HG03280 (cell line): Measurements from ENCODE around the gene GRIK3.

ENCODE experiments used
- ATAC-seq: cut with Tn5 transposase; IDR thresholded peaks from one replicate; pipeline ENCODE4 v1.9.1; 2021; ENCODE audit warnings: mild to moderate bottlenecking, moderate library complexity; ENCODE audit not compliant: unreplicated experiment

GRIK3 gene

DNA sequence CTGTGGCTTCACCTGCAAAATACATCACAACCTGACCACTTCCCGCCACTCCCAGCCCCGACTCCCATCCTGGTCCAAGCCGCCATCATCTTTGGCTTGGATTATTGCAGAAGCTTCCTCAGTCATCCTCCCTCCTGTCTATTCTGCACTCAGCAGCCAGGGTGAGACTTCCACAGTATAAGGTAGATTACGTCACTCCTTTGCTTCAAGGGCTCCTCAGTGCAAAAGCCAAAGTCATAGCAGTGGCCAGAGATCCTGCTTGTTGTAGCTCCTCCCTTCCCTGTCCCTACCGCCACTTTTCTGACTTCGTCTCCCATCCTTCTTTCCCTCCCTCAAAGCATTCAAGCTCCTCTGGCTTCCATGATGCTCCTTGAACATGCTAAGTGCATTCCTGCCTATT is 152.8 kb downstream of the GRIK3 start:
- ATAC-seq, result no peak

GRCh38 chr1:36881068-36881405 is 153.3 kb downstream of the GRIK3 start:
- no peak for ATAC-seq

- no peak for ATAC-seq
Measured at GRCh38 chr1:36880155-36881067, 153.9 kb downstream of the GRIK3 start.

DNA sequence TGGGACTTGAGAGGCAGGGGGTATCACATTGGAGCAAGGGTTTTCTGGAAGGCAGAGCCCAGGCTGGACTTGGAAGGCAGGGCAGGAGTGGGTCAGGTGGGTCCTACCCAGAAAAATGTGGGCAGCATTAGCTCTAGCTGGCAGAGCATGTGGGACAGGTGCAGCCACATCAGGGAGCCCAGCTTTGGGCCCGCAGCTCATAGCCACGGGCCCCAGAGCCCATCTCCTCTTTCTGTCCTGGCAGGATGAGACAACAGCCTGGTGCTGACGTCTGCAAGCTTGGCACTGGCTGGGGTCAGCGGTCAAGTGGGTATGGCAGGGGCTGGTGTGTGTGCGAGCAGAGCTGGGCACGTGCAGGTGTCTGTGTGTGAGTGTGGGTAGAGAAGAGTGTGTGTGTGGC is 154.7 kb downstream of the GRIK3 start:
- no peak for ATAC-seq

GRCh38 chr1:36876990-36877389 is 157.3 kb downstream of the GRIK3 start:
- no peak for ATAC-seq

GRCh38 chr1:36874271-36875060 is 159.8 kb downstream of the GRIK3 start:
- ATAC-seq, result no peak

DNA sequence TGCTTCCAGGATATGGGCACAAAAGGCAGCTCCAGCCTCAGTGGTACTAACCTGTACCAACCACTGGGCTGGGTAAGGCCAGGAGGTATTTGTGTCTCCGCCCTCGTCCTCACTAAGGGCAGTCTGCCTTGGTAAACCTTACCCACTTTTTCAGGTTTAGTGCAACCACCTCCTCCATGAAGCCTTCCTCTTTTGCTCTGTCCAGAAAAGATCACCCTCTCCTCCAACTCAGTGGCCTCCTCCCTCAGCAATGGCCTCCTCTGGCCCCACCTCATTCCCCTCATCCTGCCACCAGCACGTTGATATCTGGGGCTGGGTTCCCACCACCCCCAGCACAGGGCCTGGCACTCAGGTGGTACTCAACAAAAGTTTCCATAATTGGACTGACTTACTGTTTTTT is 161.5 kb downstream of the GRIK3 start:
- no peak for ATAC-seq

DNA sequence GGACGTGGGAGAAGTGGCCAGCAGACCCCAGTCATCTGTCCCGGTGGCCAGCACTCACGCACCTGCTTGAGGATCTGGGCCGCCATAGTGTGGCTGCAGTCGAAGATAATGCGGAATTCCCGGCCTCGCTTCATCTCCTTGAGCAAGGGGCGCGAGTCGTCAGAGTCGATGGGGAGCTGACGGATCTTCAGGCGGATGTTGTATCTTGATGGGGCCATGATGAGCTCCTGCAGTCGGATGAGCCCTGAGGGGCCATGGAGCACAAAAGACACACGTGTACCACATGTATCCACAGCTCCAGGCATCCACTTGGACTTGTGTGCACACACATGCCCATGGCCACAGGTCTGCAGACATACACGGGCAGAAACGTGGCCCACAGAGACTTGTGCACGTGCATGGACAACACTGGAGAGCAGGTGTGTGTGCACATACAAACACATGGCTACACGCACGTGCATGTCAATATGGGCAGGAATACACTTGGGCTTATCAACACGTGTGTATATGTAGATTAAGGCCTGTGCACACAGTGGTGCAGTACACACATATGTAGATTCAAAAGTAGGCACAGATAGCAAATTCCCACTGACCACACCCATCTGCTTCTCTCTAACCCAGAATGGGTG is 162.1 kb downstream of the GRIK3 start:
- ATAC-seq, result no peak

DNA sequence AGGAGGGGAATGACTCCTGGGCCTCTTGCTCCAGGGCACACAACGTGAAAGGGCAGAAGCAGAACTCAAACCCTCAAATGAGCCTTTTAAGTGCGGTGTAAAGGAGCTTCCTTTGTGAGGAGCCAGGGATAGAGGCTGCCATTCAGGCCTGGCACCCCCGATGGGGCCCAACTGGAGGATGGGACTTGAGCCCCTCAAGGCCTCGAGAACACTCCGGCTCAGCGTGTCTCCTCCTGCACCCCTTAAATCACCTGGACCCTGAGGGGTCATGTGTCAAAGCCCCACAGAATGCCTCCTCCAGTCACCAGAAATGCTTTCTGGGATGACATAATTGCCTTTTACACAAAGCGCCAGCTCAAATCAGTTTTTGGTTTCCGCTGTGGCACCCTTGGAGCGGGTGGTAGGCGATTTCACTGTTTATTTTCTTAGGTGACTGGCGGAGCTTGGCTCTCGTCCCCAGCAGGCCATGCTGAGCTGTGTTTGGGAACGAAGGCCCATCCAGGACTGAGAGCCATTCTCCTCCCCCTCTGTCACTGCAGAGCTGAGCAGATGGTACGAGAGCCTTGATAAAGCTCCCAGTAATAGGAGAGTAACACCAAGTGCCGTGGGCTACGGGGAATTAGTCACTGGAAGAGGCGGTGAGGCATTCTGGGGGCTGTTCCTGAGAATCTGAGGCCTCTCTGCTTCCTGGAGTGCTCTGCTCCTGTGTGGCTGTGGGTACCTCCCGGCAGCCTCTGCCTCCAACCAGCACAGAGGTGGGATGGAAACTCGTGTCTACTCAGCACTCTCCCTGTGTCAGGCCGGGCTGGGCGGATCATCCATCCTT is 163.0 kb downstream of the GRIK3 start:
- ATAC-seq, result no peak

DNA sequence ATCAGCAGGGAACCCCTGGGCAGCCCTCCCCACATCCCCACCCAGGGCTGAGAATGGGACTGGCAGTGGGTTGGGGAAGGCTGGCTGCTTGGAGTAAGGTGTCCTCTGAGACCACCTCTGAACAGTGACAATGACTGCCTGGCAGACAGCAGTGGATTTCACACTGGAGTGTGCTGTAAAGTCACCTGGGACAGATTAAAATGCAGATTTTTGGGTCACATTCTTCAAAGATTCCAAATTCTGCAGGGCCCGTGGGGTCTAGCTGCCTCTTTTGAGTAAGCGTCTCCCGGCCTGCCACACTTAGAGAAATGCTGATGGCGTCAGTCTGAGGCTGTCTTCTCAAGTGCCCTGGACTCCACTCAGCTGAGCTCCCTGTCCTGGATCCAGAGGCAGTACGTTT is 164.5 kb downstream of the GRIK3 start:
- no peak for ATAC-seq

GRCh38 chr1:36869054-36869453 is 165.3 kb downstream of the GRIK3 start:
- no peak for ATAC-seq

- no peak for ATAC-seq
Measured at GRCh38 chr1:36867575-36867974, 166.7 kb downstream of the GRIK3 start.

DNA sequence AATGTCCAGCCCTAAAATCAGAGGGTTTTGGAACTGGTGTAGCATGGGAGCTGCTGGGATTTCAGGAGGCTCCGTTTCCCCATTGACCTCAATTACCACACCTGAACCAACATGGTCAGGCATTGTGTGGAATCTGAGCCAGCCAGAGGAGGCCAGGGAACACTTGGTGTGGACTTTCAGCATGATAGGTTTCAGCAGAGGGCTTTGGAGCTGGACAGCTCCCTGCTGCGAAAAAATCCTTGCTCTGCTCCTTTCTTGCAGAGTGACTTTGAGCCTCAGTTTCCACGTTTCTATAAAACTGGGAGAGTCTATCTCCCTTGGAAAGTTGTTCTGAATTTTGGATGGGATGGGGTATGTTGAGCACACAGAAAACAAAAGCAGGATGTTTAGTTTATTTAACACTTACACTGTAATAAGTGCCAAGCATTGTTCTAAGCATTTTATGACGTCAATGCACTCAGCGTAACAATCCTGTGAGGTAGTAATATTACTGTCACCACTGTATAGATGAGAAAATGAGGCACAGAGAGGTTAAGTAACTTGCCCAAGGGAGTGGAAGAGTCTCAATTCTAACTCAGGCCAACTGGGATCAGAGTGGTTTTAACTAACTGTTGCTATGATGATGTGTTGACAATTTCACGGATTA is 168.0 kb downstream of the GRIK3 start:
- no peak for ATAC-seq

GRCh38 chr1:36865602-36865900 is 168.8 kb downstream of the GRIK3 start:
- ATAC-seq, result no peak

GRCh38 chr1:36864823-36865601 is 169.3 kb downstream of the GRIK3 start:
- ATAC-seq, result no peak

DNA sequence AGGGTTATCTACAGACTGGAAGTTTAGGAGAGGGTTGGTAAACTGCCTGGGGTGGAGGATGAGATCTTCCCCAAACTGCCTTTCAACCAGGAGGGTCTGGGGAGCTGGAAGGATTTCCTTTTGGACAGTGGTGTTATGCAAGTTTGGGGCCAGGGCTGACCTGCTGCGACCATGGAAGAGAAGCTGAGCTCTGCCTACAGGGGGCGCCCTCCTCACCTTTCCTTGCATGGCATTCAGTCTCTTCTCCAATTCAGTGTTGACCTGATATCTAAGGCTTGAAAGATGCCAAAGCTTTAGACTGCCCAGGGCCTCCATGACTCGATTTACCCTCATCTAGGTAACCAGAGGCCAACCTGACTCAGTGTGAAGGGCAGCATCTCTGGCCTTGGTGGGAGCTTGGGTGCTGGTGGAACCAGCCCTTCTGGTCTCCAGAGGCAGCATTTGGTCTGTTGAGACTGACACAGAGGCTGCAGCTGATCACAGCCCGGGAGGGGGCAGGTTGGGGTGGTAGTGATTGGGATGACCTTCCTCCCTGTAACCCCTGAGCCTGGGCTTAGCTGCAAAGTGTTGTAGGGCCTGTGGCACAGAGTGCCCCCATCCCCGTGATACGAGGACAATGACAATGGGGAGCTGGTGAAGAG is 170.0 kb downstream of the GRIK3 start:
- ATAC-seq, result no peak

DNA sequence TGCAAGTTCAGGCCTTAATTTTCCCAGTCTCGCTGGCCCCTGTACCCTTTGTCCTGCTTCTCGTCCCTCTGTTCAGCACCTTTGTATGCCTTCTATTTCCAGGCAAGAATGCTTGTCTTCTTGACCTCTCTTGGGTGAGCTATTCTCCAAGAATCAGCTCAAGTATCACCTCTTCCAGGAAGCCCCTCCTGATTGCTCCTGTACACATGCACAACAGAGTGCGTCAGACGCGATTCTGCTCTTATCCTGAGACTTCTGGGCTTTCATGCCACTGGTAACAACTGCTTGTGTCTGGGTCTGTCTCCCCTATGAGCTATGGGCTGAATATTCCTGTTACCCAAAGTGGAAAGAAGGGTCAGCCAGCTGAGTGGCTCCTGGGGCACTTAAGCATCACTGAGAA is 170.8 kb downstream of the GRIK3 start:
- no peak for ATAC-seq

- ATAC-seq, result no peak
Measured at GRCh38 chr1:36863061-36863460, 171.3 kb downstream of the GRIK3 start.

GRCh38 chr1:36861375-36861774 is 172.9 kb downstream of the GRIK3 start:
- ATAC-seq, result no peak
